Spleen (tissue), 11 donors: ENCODE results near the gene HOTAIR. TPM values are rescaled to one million over a fixed set of nuclear protein-coding genes. Genes with fewer than 3 reads are reported as not detected.

ENCODE experiments used
- DNase-seq: peaks from one replicate; pipeline ENCODE4 v3.0.0-alpha.2; 2020
- H3K27ac ChIP-seq, 8 donors: fragments of 200-600 bp; sonication (generic) in 7 of 8; 1 replicate in 4 of 8; 2 replicates in 4 of 8; pipeline versions ENCODE4 v1.5.0 to v1.8.0; 2016 to 2021; ENCODE audit warnings: inconsistent platforms in 4 of 8, mild to moderate bottlenecking in 4 of 8, moderate library complexity in 1 of 8
- H3K27me3 ChIP-seq, 7 donors: fragments of 200-600 bp; sonication (generic) in 6 of 7; replicated peaks in 1 of 7; 1 replicate in 4 of 7; 2 replicates in 3 of 7; pipeline versions ENCODE4 v1.5.0 to v1.8.0; 2016 to 2021; ENCODE audit warnings: inconsistent platforms in 3 of 7, mild to moderate bottlenecking in 1 of 7
- H3K36me3 ChIP-seq, 6 donors: fragments of 200-600 bp; sonication (generic) in 5 of 6; 1 replicate in 4 of 6; 2 replicates in 2 of 6; pipeline versions ENCODE4 v1.5.0 to v1.8.0; 2016 to 2021; ENCODE audit warnings: inconsistent platforms in 2 of 6
- H3K4me1 ChIP-seq, 6 donors: fragments of 200-600 bp; sonication (generic) in 5 of 6; 1 replicate in 3 of 6; 2 replicates in 3 of 6; pipeline versions ENCODE4 v1.5.0 to v1.8.0; 2016 to 2021; ENCODE audit warnings: inconsistent platforms in 3 of 6
- H3K4me3 ChIP-seq, 8 donors: fragments of 200-600 bp; sonication (generic) in 7 of 8; 1 replicate in 4 of 8; 2 replicates in 4 of 8; pipeline versions ENCODE4 v1.5.0 to v1.8.0; 2016 to 2021; ENCODE audit warnings: inconsistent platforms in 4 of 8, mild to moderate bottlenecking in 4 of 8, moderate library complexity in 2 of 8
- H3K9me3 ChIP-seq, 8 donors: fragments of 200-600 bp; sonication (generic) in 7 of 8; 1 replicate in 4 of 8; 2 replicates in 4 of 8; pipeline versions ENCODE4 v1.5.0 to v1.8.0; 2016 to 2021; ENCODE audit warnings: inconsistent platforms in 4 of 8
- POLR2A ChIP-seq, 3 donors: fragments of 450-650 bp; IDR thresholded peaks; one replicate each; pipeline ENCODE4 v1.5.1; 2017; ENCODE audit warnings: antibody characterized with exemption in 3 of 3, mild to moderate bottlenecking in 1 of 3
- POLR2AphosphoS5 ChIP-seq, 3 donors: sonication (generic); formaldehyde crosslinking; IDR thresholded peaks; one replicate each; pipeline ENCODE4 v1.5.1; 2017; ENCODE audit warnings: antibody characterized with exemption in 3 of 3
- WGBS, 5 donors: extraction: QIAGEN DNeasy Blood & Tissue Kit in 3 of 5; methylation state at CpG; one replicate each; pipeline versions ENCODE4 v1.1.5 to v1.1.7; 2013 to 2018; 5-methylcytosine and 5-hydroxymethylcytosine counted together
- intact Hi-C: fragments of 100-400 bp; cut with DNase I; formaldehyde crosslinking; loops from one replicate; pipeline ENCODE4 v1.15.0; 2023; ENCODE audit warnings: low total_unique reads
- polyA plus RNA-seq, 3 donors: library from polyadenylated mRNA; stranded (reverse); fragments of 200-250 nt; gene quantifications; one replicate each; pipeline ENCODE4 v1.2.1, GENCODE V29; 2013
- total RNA-seq, 7 donors: library from RNA; depleted of rRNA in 3 of 7; stranded (reverse); fragments of >200 nt in 3 of 7; fragmentation: NEBNext Ultra II Directional in 4 of 7; extraction: Animal tissue kit (Norgen Biotek cat#: 25700) in 4 of 7; gene quantifications; one replicate each; pipeline versions ENCODE4 v1.1.0 to v1.2.1, GENCODE V29; 2016 to 2021
- TF ChIP-seq, protein P1 (sequence below), 11 experiments: fragments of 200-600 bp in 7 of 11; fragments of 450-650 bp in 4 of 11; sonication (generic) in 4 of 11; IDR thresholded peaks in 8 of 11; conservative IDR thresholded peaks in 3 of 11; 1 replicate in 7 of 11; 2 replicates in 4 of 11; pipeline versions ENCODE4 v1.4.0 to v1.8.0; 2016 to 2021; ENCODE audit warnings: antibody characterized with exemption in 11 of 11, inconsistent platforms in 4 of 11, mild to moderate bottlenecking in 1 of 11
- donor health status: healthy with polysubstance abuse.
- donor health status: DM: no; HTN: no; CAD: no; lungs with moderate emphysema.
- donor health status: DM: no; HTN: no; CAD: no.
- donor health status: Bipolar disorder and iron deficiency.
- donor health status: healthy.
- donor health status: DM: no; HTN: no; CAD: no.
- donor health status: DM: yes; HTN: yes; CAD: no.

HOTAIR gene
- total and polyA plus RNA-seq, 10 donors = not detected

DNA sequence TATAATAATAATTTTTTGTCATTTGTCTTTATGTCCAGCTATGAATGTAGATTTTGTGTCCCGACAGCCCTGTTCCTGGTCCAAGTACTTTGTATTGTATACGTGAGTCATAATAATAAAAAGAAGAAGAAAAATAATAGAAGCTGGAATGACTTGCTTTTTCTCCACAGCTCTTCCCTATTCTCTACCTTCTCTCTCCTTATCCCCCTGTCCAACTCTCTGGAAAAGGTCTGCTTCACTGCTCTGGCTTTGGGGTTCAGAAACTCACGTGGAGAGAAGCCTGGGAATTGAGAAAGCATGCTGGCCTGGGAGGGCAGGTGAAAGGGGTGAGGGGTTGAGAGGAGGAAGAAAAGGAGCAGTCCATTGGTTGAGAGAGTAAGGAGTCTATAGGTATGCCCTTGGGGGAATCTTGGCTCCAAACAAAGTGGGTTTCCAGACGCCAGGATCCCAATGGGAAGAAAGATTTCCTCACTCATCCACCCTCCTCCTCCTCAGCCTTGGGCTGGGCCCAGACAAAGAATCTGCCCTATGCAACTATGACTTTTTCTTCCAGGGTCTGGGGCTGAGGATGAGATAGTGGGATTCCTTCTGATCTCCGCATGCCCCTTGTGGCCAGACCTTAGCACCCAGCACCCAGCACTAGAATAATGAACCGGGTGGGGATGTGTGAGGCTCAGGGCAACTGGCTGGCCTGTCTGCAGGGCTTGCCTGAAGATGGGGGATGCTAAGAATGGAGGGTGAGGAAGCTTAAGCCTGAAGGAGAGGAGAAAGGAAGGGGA lies 38.1 kb upstream of the HOTAIR start:
- Histone ChIP-seq H3K4me1 (peaks cover 7 to 50% (median 36%) of the 10 kb centered on the region in 6 donors), H3K9me3 (no peaks in the 10 kb centered on the region), H3K27ac (no peak overlapping the region), H3K4me3 (no peak overlapping the region), H3K27me3 (peaks cover 18 to 100% (median 96%) of the 10 kb centered on the region in 7 donors), H3K36me3 (no peaks in the 10 kb centered on the region)
- intact Hi-C loops = no loop called here
- 30 to 37% (median 32%) methylated on average over 6 of the region's 6 CpGs for WGBS, 5 donors
- TF ChIP-seq, protein P1, sequence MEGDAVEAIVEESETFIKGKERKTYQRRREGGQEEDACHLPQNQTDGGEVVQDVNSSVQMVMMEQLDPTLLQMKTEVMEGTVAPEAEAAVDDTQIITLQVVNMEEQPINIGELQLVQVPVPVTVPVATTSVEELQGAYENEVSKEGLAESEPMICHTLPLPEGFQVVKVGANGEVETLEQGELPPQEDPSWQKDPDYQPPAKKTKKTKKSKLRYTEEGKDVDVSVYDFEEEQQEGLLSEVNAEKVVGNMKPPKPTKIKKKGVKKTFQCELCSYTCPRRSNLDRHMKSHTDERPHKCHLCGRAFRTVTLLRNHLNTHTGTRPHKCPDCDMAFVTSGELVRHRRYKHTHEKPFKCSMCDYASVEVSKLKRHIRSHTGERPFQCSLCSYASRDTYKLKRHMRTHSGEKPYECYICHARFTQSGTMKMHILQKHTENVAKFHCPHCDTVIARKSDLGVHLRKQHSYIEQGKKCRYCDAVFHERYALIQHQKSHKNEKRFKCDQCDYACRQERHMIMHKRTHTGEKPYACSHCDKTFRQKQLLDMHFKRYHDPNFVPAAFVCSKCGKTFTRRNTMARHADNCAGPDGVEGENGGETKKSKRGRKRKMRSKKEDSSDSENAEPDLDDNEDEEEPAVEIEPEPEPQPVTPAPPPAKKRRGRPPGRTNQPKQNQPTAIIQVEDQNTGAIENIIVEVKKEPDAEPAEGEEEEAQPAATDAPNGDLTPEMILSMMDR (IDR thresholded peaks at IDR 0.05 in 8 of 11, conservative IDR thresholded peaks at IDR 0.05 in 3 of 11) = no peak
- no peak for TF ChIP-seq POLR2A (IDR thresholded peaks at IDR 0.05)
- TF ChIP-seq POLR2AphosphoS5 (IDR thresholded peaks at IDR 0.05) = no peak
- no peak for DNase-seq

DNA sequence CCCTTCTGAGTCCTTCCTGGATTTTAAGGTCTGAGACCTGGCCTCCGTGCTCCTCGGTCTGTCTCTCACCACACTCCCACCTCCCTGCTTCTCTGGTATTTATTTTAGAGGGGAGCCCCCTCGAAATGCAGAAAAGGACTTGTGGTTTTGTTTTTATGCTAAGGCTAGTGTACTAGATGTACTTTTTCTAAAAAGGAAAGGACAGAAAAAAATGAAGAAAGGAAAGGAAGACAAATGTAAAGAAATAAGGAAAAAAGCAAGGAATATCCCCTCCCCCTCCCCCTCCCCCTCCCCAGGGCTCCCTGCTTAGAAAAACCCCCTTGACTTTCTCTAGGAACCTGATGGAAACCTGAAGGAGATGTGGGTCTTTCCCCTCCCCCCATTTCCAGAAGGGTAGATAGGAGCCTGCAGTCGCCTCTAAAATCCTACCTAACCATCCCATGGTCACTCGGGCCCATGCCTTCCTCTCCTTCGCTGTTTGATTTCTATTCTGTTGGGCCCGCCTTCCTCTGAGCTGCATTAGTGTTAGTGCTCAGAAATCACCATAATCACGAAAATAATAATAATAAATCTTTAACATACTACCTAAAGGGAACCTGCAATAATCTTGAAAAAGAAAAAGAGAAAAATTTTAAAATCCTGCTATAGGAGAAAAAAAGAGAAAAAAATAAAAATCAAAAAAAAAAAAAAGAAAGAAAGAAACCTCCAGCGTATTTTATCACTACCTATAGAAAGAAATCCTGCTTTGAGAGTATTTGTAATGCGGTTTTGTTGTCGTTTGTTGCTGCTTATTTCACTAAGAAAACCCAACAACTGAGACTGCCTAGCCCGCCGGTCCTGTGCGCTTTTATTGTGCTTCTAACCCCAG lies 37.1 kb upstream of the HOTAIR start:
- H3K4me3 ChIP-seq = no peak overlapping the region
- intact Hi-C loops = no loop called here
- H3K27ac ChIP-seq = no peak overlapping the region
- H3K4me1 ChIP-seq = peaks cover under 1 to 49% (median 28%) of the 10 kb centered on the region in 6 donors
- DNase-seq = no peak
- no peaks in the 10 kb centered on the region for H3K36me3 ChIP-seq
- TF ChIP-seq, protein P1 (IDR thresholded peaks at IDR 0.05 in 8 of 11, conservative IDR thresholded peaks at IDR 0.05 in 3 of 11) = no peak
- TF ChIP-seq POLR2A (IDR thresholded peaks at IDR 0.05) (no peak), POLR2AphosphoS5 (IDR thresholded peaks at IDR 0.05) (no peak)
- no peaks in the 10 kb centered on the region for H3K9me3 ChIP-seq
- peaks cover 20 to 100% (median 96%) of the 10 kb centered on the region in 7 donors for H3K27me3 ChIP-seq
- WGBS, 5 donors = 21 to 31% (median 27%) methylated on average over 14 of the region's 14 CpGs

DNA sequence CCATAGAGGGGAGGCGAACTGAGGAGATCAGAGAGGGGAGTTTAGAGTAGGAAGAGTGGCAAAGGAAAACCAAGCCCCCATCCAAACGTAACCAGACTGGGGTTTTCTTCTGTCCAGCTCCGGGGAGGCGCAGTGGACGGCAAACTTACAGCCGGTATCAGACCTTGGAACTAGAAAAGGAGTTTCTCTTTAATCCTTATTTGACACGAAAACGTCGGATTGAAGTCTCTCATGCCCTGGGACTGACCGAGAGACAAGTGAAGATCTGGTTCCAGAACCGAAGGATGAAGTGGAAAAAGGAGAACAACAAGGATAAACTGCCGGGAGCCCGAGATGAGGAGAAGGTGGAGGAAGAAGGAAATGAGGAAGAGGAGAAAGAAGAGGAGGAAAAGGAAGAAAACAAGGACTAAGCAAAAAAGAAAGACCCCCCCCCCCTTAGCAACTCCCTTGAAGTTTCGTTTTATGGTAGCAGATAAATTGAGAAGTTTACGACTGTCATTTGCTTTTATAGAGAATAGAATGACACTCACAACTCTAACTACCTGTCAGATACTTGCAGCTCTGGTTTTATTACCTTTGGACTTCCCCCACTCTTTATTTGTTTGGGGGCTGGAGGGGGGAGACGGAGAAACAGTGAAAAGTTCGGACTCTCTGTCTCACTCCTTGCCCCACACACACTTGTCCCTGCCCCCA lies 36.4 kb upstream of the HOTAIR start:
- no peak overlapping the region for H3K27ac ChIP-seq
- peaks cover 0 to 50% (median 30%) of the 10 kb centered on the region in 6 donors for H3K4me1 ChIP-seq
- intact Hi-C loops = no loop called here
- 7 to 11% (median 9%) methylated on average over 17 of the region's 17 CpGs for WGBS, 5 donors
- no peak overlapping the region for H3K4me3 ChIP-seq
- H3K36me3 ChIP-seq = no peaks in the 10 kb centered on the region
- no peaks in the 10 kb centered on the region for H3K9me3 ChIP-seq
- TF ChIP-seq POLR2A (IDR thresholded peaks at IDR 0.05) (no peak), POLR2AphosphoS5 (IDR thresholded peaks at IDR 0.05) (no peak)
- TF ChIP-seq, protein P1 (IDR thresholded peaks at IDR 0.05 in 8 of 11, conservative IDR thresholded peaks at IDR 0.05 in 3 of 11) = no peak
- DNase-seq = no peak
- H3K27me3 ChIP-seq = peaks cover 20 to 100% (median 96%) of the 10 kb centered on the region in 7 donors
